ENCODE measurements around the gene REP15. TPM values are rescaled to one million over a fixed set of nuclear protein-coding genes. Genes with fewer than 3 reads are reported as not detected.

The REP15 gene
- total RNA-seq, 2 donors from 2014 or later = 2.4 to 7.6 TPM

DNA sequence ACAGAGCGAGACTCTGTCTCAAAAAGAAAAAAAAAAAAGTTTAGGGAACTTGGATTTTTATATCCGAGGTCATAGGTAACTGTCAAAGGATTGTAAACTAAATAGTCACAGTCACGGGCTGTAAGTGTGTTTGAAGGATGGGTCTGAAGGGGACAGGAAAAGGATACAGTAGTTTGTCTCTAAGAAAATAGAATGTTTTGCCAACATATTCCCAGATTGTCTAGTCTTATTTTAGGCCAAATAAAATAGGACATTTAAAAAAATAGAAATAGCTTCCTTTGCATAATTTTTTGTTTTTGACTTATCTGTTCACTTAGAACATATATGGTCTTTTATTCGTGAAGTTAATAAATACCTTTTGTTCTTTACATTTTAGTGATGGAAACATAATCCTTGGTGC lies 24.2 kb upstream of the REP15 start:
- no peaks in the 10 kb centered on the region for H3K9me3 ChIP-seq (ENCODE audit: control insufficient read depth, low read length)
- Mint-ChIP-seq H3K36me3 (ENCODE audit: low read depth) (peaks cover 71% of the 10 kb centered on the region), H3K27ac (no peak overlapping the region), H3K9me3 (no peaks in the 10 kb centered on the region), H3K27me3 (ENCODE audit: insufficient read depth) (no peaks in the 10 kb centered on the region), H3K4me3 (no peak overlapping the region), H3K4me1 (no peaks in the 10 kb centered on the region)
- no peaks in the 10 kb centered on the region for H3K27me3 ChIP-seq (ENCODE audit: control insufficient read depth, insufficient read depth, low read length, poor library complexity, severe bottlenecking)
- H3K4me3 ChIP-seq (ENCODE audit: low read length) = no peak overlapping the region
- TF ChIP-seq, protein P1, sequence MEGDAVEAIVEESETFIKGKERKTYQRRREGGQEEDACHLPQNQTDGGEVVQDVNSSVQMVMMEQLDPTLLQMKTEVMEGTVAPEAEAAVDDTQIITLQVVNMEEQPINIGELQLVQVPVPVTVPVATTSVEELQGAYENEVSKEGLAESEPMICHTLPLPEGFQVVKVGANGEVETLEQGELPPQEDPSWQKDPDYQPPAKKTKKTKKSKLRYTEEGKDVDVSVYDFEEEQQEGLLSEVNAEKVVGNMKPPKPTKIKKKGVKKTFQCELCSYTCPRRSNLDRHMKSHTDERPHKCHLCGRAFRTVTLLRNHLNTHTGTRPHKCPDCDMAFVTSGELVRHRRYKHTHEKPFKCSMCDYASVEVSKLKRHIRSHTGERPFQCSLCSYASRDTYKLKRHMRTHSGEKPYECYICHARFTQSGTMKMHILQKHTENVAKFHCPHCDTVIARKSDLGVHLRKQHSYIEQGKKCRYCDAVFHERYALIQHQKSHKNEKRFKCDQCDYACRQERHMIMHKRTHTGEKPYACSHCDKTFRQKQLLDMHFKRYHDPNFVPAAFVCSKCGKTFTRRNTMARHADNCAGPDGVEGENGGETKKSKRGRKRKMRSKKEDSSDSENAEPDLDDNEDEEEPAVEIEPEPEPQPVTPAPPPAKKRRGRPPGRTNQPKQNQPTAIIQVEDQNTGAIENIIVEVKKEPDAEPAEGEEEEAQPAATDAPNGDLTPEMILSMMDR (conservative IDR thresholded peaks at IDR 0.05) = no peak
- H3K4me1 ChIP-seq (ENCODE audit: control insufficient read depth, insufficient read depth, low read length) = no peaks in the 10 kb centered on the region
- WGBS, 2 experiments (ENCODE audit: insufficient coverage in 1 of 2, insufficient read length in 1 of 2) = 95 to 100% methylated on average over 3 to 4 of the region's 4 CpGs
- H3K36me3 ChIP-seq (ENCODE audit: control insufficient read depth, insufficient read depth, low read length) = peaks cover 90% of the 10 kb centered on the region
- no peak overlapping the region for H3K9ac ChIP-seq (ENCODE audit: extremely low read depth, low read length, poor library complexity, severe bottlenecking)
- no peak overlapping the region for H3K27ac ChIP-seq (ENCODE audit: low read depth, low read length)
- DNase-seq = no peak

DNA sequence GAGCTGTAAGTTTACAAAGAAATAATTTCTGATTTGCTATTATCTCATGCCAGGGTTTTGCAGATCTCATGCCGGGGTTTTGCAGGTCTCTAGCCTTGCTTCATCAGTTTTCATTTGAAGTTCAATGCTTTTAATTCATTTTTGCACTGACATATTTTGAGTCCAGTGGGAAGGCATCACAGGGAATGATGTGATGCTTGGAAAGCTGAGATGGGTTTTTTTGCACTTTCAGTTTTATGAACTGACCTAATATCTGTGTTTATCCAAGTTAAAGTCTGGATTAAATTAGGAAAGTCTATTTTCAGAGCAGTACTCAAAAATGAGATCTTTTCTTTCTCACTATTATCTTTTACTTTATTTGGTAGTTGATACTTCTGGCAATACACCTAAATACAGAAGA lies 23.6 kb upstream of the REP15 start:
- Mint-ChIP-seq H3K27me3 (ENCODE audit: insufficient read depth) (no peaks in the 10 kb centered on the region), H3K9me3 (no peaks in the 10 kb centered on the region), H3K4me1 (no peaks in the 10 kb centered on the region), H3K36me3 (ENCODE audit: low read depth) (peaks cover 71% of the 10 kb centered on the region), H3K27ac (no peak overlapping the region), H3K4me3 (no peak overlapping the region)
- WGBS, 2 experiments (ENCODE audit: insufficient coverage in 1 of 2, insufficient read length in 1 of 2) = 100% methylated on average over 1 of the region's 1 CpG
- Histone ChIP-seq H3K4me3 (ENCODE audit: low read length) (no peak overlapping the region), H3K36me3 (ENCODE audit: control insufficient read depth, insufficient read depth, low read length) (peaks cover 90% of the 10 kb centered on the region), H3K27ac (ENCODE audit: low read depth, low read length) (no peak overlapping the region), H3K9me3 (ENCODE audit: control insufficient read depth, low read length) (no peaks in the 10 kb centered on the region), H3K9ac (ENCODE audit: extremely low read depth, low read length, poor library complexity, severe bottlenecking) (no peak overlapping the region), H3K27me3 (ENCODE audit: control insufficient read depth, insufficient read depth, low read length, poor library complexity, severe bottlenecking) (no peaks in the 10 kb centered on the region), H3K4me1 (ENCODE audit: control insufficient read depth, insufficient read depth, low read length) (no peaks in the 10 kb centered on the region)
- TF ChIP-seq, protein P1 (conservative IDR thresholded peaks at IDR 0.05) = no peak
- DNase-seq = no peak

DNA sequence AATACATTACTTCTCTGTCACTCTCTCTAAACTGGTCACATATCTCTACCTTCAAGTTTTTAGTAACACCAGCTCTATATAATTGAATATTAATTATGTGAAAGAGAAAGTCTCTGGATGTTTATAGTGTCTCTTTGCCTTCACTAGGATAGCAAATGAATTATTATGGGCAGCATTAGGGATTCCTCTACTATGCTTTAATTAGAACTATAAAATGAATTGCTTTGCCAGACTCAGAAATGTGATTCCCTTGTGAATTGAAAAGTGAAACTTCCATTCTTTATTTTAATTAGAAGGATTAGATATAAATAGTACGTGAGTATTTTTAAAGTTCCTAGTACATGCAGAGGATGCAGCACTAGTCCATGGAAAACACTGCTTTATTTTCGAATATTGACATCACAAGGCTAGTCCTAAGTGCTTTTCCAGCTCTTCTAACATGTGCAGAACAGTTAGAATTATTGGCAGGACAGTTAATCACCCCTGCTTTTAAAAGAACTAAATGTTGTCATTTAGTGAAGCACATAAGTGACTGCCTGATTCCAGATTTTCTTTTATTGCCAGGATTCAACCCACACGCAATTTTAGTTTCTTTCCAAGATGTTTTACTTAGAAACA lies 23.0 kb upstream of the REP15 start:
- DNase-seq = no peak
- no peaks in the 10 kb centered on the region for H3K4me1 Mint-ChIP-seq
- no peaks in the 10 kb centered on the region for H3K27me3 Mint-ChIP-seq (ENCODE audit: insufficient read depth)
- H3K4me1 ChIP-seq (ENCODE audit: control insufficient read depth, insufficient read depth, low read length) = no peaks in the 10 kb centered on the region
- H3K36me3 ChIP-seq (ENCODE audit: control insufficient read depth, insufficient read depth, low read length) = peaks cover 90% of the 10 kb centered on the region
- no peak overlapping the region for H3K27ac ChIP-seq (ENCODE audit: low read depth, low read length)
- no peaks in the 10 kb centered on the region for H3K27me3 ChIP-seq (ENCODE audit: control insufficient read depth, insufficient read depth, low read length, poor library complexity, severe bottlenecking)
- TF ChIP-seq, protein P1 (conservative IDR thresholded peaks at IDR 0.05) = no peak
- H3K9me3 ChIP-seq (ENCODE audit: control insufficient read depth, low read length) = no peaks in the 10 kb centered on the region
- WGBS, 2 experiments (ENCODE audit: insufficient coverage in 1 of 2, insufficient read length in 1 of 2) = 88 to 89% methylated on average over 2 to 3 of the region's 3 CpGs
- H3K9me3 Mint-ChIP-seq = no peaks in the 10 kb centered on the region
- H3K27ac Mint-ChIP-seq = no peak overlapping the region
- H3K4me3 ChIP-seq (ENCODE audit: low read length) = no peak overlapping the region
- no peak overlapping the region for H3K4me3 Mint-ChIP-seq
- no peak overlapping the region for H3K9ac ChIP-seq (ENCODE audit: extremely low read depth, low read length, poor library complexity, severe bottlenecking)
- peaks cover 71% of the 10 kb centered on the region for H3K36me3 Mint-ChIP-seq (ENCODE audit: low read depth)
